Colonic mucosa (tissue), 4 donors: ENCODE results near the gene CDC73. TPM values are rescaled to one million over a fixed set of nuclear protein-coding genes. Genes with fewer than 3 reads are reported as not detected.

Source experiments
- DNase-seq: peaks from one replicate; pipeline ENCODE4 v3.0.0-alpha.2; 2020
- H3K27ac ChIP-seq: fragments of 200-600 bp; one replicate; pipeline ENCODE4 v1.8.0; 2021
- H3K27me3 ChIP-seq: fragments of 200-600 bp; one replicate; pipeline ENCODE4 v1.8.0; 2021
- H3K36me3 ChIP-seq: fragments of 200-600 bp; one replicate; pipeline ENCODE4 v1.8.0; 2021
- H3K4me1 ChIP-seq: fragments of 200-600 bp; one replicate; pipeline ENCODE4 v1.8.0; 2021; ENCODE audit warnings: mild to moderate bottlenecking
- H3K4me3 ChIP-seq: fragments of 200-600 bp; one replicate; pipeline ENCODE4 v1.8.0; 2021
- H3K9ac ChIP-seq, 2 donors: one replicate each; pipeline ENCODE4 v1.7.0; 2013; ENCODE audit warnings: control low read depth in 2 of 2, low read depth in 2 of 2, low read length in 2 of 2
- H3K9me3 ChIP-seq: fragments of 200-600 bp; one replicate; pipeline ENCODE4 v1.8.0; 2021
- intact Hi-C: fragments of 100-400 bp; cut with DNase I; formaldehyde crosslinking; loops from one replicate; pipeline ENCODE4 v1.14.1; 2022
- total RNA-seq, 2 donors: library from RNA; stranded (reverse); fragmentation: NEBNext Ultra II Directional in 1 of 2; extraction: Animal tissue kit (Norgen Biotek cat#: 25700) in 1 of 2; gene quantifications; one replicate each; pipeline ENCODE4 v1.2.1, GENCODE V29; 2021
- TF ChIP-seq, protein P1 (sequence below): fragments of 200-600 bp; IDR thresholded peaks from one replicate; pipeline ENCODE4 v1.8.0; 2022; ENCODE audit warnings: antibody characterized with exemption, mild to moderate bottlenecking
- donor health status: healthy.
- donor health status: DM: no; HTN: no; CAD: no.
- donor health status: DM: no; HTN: no; CAD: no.

The CDC73 gene
- total RNA-seq, 2 donors from 2014 or later = 45.3 to 49.1 TPM

- intact Hi-C loops = no loop called here
- Histone ChIP-seq H3K4me1 (no peaks in the 10 kb centered on the region), H3K9ac (no peak overlapping the region), H3K27me3 (no peaks in the 10 kb centered on the region), H3K36me3 (no peaks in the 10 kb centered on the region), H3K4me3 (no peak overlapping the region), H3K27ac (no peak overlapping the region), H3K9me3 (no peaks in the 10 kb centered on the region)
- TF ChIP-seq, protein P1, sequence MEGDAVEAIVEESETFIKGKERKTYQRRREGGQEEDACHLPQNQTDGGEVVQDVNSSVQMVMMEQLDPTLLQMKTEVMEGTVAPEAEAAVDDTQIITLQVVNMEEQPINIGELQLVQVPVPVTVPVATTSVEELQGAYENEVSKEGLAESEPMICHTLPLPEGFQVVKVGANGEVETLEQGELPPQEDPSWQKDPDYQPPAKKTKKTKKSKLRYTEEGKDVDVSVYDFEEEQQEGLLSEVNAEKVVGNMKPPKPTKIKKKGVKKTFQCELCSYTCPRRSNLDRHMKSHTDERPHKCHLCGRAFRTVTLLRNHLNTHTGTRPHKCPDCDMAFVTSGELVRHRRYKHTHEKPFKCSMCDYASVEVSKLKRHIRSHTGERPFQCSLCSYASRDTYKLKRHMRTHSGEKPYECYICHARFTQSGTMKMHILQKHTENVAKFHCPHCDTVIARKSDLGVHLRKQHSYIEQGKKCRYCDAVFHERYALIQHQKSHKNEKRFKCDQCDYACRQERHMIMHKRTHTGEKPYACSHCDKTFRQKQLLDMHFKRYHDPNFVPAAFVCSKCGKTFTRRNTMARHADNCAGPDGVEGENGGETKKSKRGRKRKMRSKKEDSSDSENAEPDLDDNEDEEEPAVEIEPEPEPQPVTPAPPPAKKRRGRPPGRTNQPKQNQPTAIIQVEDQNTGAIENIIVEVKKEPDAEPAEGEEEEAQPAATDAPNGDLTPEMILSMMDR = no peak
- DNase-seq = no peak
Measured at GRCh38 chr1:193086342-193086741, 35.5 kb upstream of the CDC73 start.

GRCh38 chr1:193087893-193088292, 33.9 kb upstream of the CDC73 start:
- H3K4me3 ChIP-seq = no peak overlapping the region
- no peaks in the 10 kb centered on the region for H3K36me3 ChIP-seq
- DNase-seq = no peak
- H3K4me1 ChIP-seq = no peaks in the 10 kb centered on the region
- no peak overlapping the region for H3K9ac ChIP-seq
- intact Hi-C loops = no loop called here
- H3K9me3 ChIP-seq = no peaks in the 10 kb centered on the region
- TF ChIP-seq, protein P1 = no peak
- no peak overlapping the region for H3K27ac ChIP-seq
- no peaks in the 10 kb centered on the region for H3K27me3 ChIP-seq

GRCh38 chr1:193090865-193091264, 31.0 kb upstream of the CDC73 start:
- intact Hi-C loops = no loop called here
- H3K27ac ChIP-seq = no peak overlapping the region
- no peaks in the 10 kb centered on the region for H3K27me3 ChIP-seq
- no peak overlapping the region for H3K9ac ChIP-seq
- no peaks in the 10 kb centered on the region for H3K4me1 ChIP-seq
- TF ChIP-seq, protein P1 = no peak
- DNase-seq = no peak
- no peak overlapping the region for H3K4me3 ChIP-seq
- H3K9me3 ChIP-seq = no peaks in the 10 kb centered on the region
- no peaks in the 10 kb centered on the region for H3K36me3 ChIP-seq

DNA sequence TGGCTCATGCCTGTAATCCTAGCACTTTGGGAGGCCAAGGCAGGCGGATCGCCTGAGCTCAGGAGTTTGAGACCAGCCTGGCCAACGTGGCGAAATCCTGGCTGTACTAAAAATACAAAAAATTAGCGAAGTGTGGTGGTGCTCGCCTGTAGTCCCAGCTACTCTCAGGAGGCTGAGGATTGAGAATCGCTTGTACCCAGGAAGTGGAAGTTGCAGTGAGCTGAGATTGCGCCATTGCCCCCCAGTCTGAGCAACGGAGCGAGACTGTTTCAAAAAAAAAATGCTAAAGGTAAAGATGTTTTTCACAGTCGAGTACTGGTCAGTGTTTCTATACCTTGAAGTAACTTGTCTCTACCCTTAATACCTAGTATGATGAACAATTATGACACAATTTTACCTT, 27.7 kb upstream of the CDC73 start:
- H3K9me3 ChIP-seq = no peaks in the 10 kb centered on the region
- H3K27ac ChIP-seq = no peak overlapping the region
- TF ChIP-seq, protein P1 = no peak
- intact Hi-C loops = no loop called here
- no peak overlapping the region for H3K9ac ChIP-seq
- H3K4me3 ChIP-seq = no peak overlapping the region
- H3K36me3 ChIP-seq = peaks cover 6% of the 10 kb centered on the region
- H3K4me1 ChIP-seq = no peaks in the 10 kb centered on the region
- H3K27me3 ChIP-seq = no peaks in the 10 kb centered on the region
- no peak for DNase-seq

- no peak for DNase-seq
- no peaks in the 10 kb centered on the region for H3K36me3 ChIP-seq
- no peak overlapping the region for H3K9ac ChIP-seq
- H3K27me3 ChIP-seq = no peaks in the 10 kb centered on the region
- no peak overlapping the region for H3K4me3 ChIP-seq
- H3K27ac ChIP-seq = no peak overlapping the region
- intact Hi-C loops = loop anchor here (5.0 kb wide), 1 partner anchor 35 kb away; no protein-coding TSS in a partner anchor
- no peaks in the 10 kb centered on the region for H3K4me1 ChIP-seq
- TF ChIP-seq, protein P1 = no peak
- no peaks in the 10 kb centered on the region for H3K9me3 ChIP-seq
Measured at GRCh38 chr1:193102662-193103061, 19.2 kb upstream of the CDC73 start.
